HPDE6-E6E7 (cell line): ENCODE measurements around the gene PAX5.

Experiments used
- DNase-seq: peaks from one replicate; pipeline ENCODE4 v3.0.0; 2011; ENCODE audit warnings: missing footprints; ENCODE audit errors: extremely low spot score

Gene PAX5

DNA sequence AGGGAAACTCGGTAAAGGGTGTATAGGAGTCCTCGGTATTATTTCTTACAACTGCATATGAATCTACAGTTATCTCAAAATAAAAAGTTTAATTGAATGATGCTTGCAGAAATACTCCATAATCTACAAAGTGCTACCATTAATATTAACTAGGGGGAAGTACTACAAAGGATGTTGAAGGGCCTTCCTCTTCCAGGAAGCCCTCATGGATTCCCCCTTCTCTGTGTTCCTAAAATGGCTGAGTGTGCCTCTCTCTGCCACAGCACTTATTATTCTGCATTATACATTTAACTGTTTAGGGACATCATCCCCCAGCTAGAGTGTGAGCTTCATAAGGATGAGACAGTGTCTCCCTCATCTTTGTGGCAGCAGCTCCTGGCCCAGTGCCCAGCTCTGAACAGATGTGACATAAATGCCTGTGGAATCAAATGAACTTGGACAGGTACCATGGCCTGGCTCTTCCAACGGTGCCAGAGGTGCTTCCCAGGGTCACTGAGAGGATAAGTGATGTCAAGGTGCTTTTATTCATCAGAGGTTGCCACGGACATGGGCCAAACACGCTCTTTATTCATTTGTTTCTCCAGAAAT is 99.5 kb downstream of the PAX5 start:
- no peak for DNase-seq

DNA sequence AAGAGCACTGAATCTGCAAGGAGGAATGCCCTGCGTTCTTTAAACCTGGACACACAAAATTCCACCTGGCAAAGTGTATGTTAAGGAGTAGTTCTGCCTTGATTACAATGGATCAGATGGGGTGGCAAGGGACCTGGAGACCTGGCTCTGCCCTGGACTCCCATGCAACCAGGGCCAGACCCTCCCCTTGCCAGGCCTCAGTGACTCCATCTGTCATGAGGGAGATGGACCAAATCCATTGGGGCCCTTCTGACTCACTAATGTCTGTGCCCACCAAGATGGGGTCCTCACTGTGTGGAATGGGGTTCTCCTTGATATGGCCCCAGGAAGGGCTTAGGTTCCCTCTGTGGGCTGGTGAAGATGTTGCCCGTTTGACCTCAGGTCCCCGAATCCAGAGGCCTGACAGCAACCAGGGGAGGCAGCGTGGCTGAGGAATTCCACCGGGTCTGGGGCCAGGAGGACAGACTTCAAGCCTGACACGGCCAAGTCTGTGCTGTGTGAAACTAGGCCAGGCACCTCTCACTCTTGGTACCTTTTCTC is 100.3 kb downstream of the PAX5 start:
- no peak for DNase-seq

DNA sequence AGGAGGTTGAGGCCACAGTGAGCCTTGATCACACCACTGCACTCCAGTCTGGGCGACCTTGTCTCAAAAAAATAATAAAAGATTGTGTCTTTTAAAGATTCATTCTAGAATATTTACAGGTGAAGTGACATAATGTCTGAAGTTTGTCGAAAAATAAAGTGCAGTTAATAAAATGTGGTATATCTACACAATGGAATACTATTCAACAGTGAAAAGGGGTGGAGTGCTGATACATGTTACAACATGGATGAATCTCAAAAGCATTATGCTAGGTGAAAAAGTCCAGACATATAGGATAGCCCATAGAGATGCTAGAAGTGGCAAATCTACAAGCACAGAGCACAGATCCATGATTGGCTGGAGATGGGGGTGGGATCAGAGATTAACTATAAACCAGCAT is 101.9 kb downstream of the PAX5 start:
- DNase-seq: no peak

- DNase-seq: no peak
Measured at GRCh38 chr9:36930941-36931340, 103.1 kb downstream of the PAX5 start.

DNA sequence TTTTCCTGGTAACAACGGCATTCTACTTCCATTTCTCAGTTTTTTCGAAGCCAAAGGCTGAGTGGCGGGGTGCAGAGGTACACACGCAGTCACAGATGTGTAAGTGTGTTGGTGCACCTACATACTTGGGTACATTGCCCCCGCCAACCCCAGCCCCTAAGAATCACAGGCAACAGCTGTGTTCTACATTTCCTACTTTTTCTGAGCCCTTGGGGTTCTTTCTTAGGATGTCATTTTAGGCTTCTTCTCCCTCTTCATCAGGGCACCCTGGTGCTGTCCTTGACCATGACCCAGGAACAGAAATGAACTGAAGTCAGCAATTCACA is 104.8 kb downstream of the PAX5 start:
- no peak for DNase-seq

- peak; percentile 69 for DNase-seq
Measured at GRCh38 chr9:36928670-36929349, 105.3 kb downstream of the PAX5 start.

- DNase-seq: no peak
Measured at GRCh38 chr9:36928210-36928609, 105.9 kb downstream of the PAX5 start.

DNA sequence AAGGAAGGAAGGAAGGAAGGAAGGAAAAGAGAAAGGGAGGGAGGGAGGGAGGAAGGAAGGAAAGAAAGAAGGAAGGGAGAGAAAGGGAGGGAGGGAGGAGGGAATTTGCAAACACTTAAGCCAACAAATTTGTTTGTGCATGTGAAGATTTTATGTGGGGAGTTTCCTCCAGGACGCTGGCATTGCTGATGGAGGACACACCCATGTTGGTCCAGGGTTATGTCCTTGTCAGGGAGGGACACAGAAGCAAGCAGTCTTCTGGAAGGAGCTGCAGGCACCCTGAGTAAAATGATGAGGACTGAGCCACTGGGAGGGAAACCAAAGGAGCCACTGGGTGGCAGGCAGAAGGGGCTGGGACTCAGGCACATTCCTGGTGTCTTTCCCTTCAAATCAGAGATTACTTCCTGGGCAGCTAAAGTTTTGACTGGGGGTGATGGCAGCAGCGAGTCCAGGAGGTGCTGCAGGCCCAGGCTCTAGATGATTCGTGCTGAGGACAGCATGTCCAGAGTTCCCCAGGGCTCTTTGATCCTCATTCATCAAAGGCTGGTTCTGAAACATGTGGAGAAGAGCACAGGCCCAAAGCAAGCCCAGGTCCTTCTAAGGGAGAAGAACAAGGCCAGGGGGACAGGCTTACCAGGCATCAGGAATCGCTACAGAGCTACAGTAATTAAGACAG is 109.2 kb downstream of the PAX5 start:
- DNase-seq: no peak

GRCh38 chr9:36924071-36924470 is 110.0 kb downstream of the PAX5 start:
- peak; percentile 94 for DNase-seq

DNA sequence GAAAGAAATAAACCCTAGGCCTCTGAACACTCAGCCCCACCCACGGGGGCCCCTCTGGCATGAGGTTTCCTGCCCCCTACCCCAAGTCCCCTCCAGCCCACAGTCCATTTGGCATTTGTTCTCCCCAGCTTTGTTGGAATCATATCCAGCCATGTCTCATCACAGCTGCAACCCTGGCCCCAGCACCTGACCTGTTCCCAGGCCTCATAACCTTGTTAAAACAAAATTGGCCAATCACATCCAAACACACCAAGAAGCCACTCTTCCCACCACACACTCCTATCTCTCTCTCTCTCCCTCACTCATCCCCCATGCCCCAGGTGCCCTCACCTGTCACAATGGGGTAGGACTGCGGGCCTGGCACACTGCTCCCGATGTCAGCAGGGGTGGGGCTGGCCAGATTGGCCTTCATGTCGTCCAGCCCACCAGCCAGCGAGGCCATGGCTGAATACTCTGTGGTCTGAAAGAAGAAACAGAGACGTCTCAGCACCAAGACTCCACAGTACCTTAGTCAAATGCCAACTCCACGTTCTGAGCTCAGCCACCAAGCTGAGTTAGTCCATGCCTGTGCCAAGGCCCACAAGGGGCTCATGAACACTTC is 110.9 kb downstream of the PAX5 start:
- DNase-seq: no peak

DNA sequence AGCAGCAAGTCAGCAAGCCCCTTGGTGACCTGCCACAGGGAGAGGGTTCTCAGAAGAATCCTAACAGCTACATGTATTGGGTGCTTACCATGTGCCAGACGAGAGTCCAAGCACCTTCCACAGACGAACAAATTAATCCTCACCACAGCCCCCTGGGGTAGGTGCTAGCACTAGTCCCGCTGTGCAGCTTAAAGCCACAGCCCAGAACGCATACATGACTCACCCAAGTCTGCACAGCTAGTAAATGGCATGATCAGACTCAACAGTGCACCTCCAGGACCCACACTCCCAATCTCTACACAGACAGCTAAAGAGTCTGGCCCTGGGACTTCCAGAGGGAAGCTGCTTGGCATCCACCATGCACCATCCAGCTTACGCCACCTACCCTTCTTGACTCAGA is 111.5 kb downstream of the PAX5 start:
- DNase-seq: peak; percentile 41

DNA sequence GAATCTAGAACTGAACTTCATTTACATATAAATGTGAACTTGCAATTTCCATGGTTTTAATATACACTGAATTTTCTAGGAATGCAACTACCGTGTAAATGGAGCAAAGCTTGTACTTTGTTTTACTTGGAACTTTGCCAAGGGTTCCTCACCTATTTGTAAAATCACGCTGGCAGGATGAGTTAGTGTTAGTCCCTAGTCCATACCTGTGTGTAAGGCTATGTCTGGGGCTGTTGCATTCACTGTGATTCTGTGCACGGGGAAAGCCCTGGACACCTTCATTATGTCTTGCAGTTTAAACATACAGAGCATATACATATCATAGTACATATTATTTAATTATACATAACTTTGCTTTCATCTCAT is 119.9 kb downstream of the PAX5 start:
- no peak for DNase-seq

GRCh38 chr9:36913393-36914211 is 120.5 kb downstream of the PAX5 start:
- DNase-seq: no peak

DNA sequence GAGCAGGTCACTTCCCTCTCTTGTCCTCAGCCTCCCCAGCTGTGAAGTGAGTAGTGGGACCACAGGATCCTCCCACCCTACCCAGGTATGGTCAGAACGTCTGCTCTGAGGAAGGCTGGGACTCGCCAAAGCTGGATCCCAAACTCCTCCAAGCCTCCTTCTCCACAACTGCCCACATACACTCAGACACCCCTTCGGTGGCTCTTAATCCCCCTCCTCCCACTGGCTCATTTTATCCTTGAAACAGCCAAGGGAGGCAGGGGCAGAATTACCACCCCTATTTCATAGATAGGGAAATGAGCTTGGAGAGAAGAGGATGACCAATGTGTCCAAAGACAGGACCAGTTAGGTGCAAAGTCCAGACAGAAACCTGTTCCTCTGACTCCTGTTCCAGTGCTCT is 121.4 kb downstream of the PAX5 start:
- no peak for DNase-seq

DNA sequence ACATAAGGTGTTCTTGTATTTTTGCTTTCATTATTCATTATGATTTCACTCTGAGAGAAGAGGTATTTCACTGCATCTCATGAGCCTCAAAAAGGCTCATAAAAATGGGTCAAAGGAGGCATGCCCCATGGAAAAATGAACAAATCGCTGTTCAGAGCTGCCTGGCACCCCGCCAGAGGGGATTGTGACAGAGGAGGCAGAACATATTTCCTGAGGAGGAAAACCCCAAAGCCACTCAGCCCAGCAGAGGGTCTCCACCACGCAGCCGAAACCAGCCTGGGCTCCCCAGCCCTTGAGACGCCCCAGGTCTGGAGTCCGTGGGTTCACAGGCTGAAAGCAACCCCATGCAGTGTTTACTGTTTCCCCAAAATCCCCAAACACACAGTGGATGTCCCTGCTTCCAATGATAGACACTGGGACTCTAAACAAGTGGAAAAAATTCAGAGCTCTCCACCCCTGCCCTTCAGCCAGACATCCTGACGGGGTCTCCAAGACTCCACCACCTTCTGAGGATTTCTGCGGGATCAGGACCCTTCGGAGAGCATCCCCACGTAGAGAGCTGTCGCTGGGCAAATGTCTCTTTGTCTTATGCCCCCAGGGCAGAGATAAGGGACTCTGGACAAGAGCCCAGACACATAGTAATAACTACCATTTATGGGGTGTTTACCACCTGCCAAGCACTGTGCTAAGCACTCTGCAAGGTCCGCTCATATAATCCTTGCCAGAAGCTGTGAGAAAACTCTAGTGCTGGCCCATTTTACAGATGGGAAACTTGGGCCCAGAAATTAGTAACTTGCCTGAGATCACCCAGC is 122.3 kb downstream of the PAX5 start:
- no peak for DNase-seq

DNA sequence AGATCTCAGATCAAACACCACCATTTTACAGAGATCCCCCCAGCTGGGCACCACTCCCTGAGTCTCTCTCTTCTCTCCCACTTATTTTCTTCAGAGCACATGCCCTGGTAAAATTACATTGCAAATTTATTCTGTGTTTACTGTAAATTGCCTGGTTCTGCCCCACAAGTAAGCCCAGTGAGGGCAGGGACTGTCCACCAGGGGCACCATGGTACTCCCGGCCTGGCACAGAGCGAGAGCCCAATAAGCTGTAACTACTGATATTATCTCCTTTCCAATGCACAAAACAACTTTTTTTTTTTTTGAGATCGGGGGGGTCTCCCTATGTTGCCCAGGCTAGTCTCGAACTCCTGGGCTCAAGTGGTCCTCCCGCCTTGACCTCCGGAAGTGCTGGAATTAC is 123.0 kb downstream of the PAX5 start:
- no peak for DNase-seq

- DNase-seq: no peak
Measured at GRCh38 chr9:36906492-36906891, 127.6 kb downstream of the PAX5 start.

DNA sequence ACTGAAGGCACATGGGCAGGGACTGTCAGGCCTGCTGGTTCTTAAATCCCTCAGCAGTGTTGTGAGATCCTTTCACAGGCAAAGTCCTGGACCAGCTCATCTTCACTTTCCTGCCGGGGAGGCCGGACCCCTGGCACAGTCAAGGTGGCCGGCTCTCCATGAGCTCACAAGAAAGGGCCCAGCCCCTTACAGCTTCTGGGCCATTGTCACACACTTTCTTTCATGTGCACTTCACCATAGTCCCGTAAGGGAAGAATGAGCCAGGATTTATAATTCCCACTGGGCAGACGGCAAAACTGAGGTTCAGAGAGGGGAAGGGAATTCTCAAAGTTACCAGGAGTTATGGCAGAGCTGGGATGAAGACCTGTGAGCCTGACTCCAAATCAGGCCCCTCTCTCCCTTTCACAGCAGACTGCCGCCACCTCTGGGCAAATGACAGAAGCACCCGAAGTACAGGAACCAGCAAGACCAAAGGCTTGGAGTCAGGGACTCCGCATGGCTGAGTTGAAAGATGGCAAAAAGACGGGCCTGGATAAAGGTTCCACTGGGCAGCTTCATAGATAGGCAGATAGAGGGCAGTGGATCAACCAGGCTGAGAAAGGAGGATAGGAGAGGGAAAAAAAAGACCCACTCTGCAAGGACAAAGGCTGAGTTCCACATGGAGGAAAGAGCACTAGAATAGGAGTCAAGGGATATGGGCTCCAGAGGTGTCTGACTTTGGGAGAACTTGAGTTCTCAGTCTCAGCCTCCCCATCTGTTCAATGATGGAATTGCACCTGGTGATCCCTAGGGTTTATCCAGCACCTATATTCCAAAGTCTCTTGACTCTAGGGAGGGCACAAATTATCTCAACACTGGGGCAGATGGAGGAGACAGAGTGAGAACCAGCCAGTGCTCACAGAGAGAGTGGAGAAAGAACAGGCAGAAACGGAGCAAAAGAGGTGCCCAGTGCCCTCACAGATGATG is 128.7 kb downstream of the PAX5 start:
- no peak for DNase-seq

DNA sequence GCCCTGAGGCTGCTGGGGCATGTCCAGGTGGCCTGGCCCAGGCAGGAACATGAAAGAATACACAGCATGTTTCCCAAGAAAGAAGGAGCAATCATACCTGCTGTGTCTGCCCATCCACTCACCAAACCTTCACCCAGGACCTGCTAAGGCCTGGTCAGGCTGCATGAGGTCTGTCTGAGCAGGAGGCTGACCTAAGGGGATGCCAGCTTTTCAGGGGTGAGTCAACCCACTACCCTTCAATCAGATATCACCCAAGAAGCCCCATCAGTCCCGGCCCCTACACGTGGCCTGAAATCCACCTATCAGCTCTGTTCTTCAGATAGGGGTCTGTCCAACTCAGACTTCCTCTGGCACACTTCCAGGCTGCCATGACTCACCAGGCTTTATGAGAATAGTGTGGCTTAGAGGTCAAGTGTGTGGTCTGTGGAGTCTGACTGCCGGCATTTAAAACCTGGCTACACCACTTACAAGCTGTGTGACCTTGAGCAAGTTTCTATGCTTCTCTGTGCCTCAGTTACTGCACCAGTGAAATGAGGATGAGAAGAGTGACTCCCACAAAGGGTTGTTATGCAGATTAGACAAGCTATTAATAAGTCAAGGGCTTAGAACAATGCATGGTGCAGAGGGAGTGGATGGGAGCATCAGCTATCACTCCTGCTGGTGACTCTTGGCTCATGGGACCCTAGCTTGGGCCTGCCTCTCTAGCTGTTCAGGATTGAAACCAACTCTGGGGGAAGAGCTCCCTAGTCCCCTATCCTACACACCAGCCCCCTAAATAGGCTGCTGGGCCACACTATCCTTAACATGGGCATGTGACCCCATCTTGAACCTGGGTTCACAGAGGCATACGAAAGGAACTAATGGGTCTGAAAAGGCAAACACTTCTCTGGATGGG is 130.3 kb downstream of the PAX5 start:
- DNase-seq: peak; percentile 60
